Ovary (tissue), 9 donors: ENCODE results near the gene STAB1. TPM values are rescaled to one million over a fixed set of nuclear protein-coding genes. Genes with fewer than 3 reads are reported as not detected.

ENCODE experiments used
- DNase-seq, 5 donors: peaks; one replicate each; pipeline ENCODE4 v3.0.0-alpha.2; 2019 to 2020
- H3K27ac ChIP-seq, 2 donors: fragments of 200-600 bp; one replicate each; pipeline versions ENCODE4 v1.5.1 to v1.8.0; 2019 to 2022
- H3K27me3 ChIP-seq: fragments of 200-600 bp; one replicate; pipeline ENCODE4 v1.8.0; 2022
- H3K36me3 ChIP-seq: fragments of 200-600 bp; sonication (generic); one replicate; pipeline ENCODE4 v1.5.1; 2019
- H3K4me1 ChIP-seq: one replicate; pipeline ENCODE4 v1.8.1; 2013; ENCODE audit warnings: mild to moderate bottlenecking, moderate library complexity; ENCODE audit not compliant: insufficient read depth
- H3K4me3 ChIP-seq: fragments of 200-600 bp; sonication (generic); one replicate; pipeline ENCODE4 v1.5.1; 2017
- H3K9me3 ChIP-seq, 2 donors: fragments of 200-600 bp in 1 of 2; sonication (generic) in 1 of 2; one replicate each; pipeline versions ENCODE4 v1.5.1 to v1.8.1; 2013 to 2019; ENCODE audit warnings: mild to moderate bottlenecking in 1 of 2, moderate library complexity in 1 of 2
- CTCF ChIP-seq, 3 donors: fragments of 450-650 bp in 2 of 3; fragments of 200-600 bp in 1 of 3; IDR thresholded peaks; one replicate each; pipeline versions ENCODE4 v1.5.1 to v1.8.0; 2016 to 2022; ENCODE audit warnings: antibody characterized with exemption in 3 of 3, mild to moderate bottlenecking in 1 of 3
- EP300 ChIP-seq: sonication (generic); formaldehyde crosslinking; IDR thresholded peaks from one replicate; pipeline ENCODE4 v1.6.1; 2017; ENCODE audit warnings: antibody characterized with exemption
- POLR2A ChIP-seq: fragments of 450-650 bp; IDR thresholded peaks from one replicate; pipeline ENCODE4 v1.6.1; 2017; ENCODE audit warnings: antibody characterized with exemption, mild to moderate bottlenecking, moderate library complexity
- WGBS, 3 donors: extraction: QIAGEN DNeasy Blood & Tissue Kit in 1 of 3; methylation state at CpG; one replicate each; pipeline versions ENCODE4 v1.1.5 to v1.1.7; 2013 to 2017; 5-methylcytosine and 5-hydroxymethylcytosine counted together
- intact Hi-C, 4 donors: fragments of 100-400 bp; cut with DNase I; formaldehyde crosslinking; loops; one replicate each; pipeline versions ENCODE4 v1.11.0 to v1.15.1; 2022 to 2023
- polyA plus RNA-seq, 2 donors: library from polyadenylated mRNA; stranded (reverse); fragments of 200-250 nt in 1 of 2; fragments of 350-450 nt in 1 of 2; fragmentation: Illumina TruSeq in 1 of 2; extraction: RNeasy Lipid Tissue Mini Kit (QIAGEN cat#74804) in 1 of 2; gene quantifications; one replicate each; pipeline ENCODE4 v1.2.3, GENCODE V29; 2013 to 2014
- total RNA-seq, 7 donors: library from RNA; depleted of rRNA in 2 of 7; stranded (reverse); fragments of >200 nt in 2 of 7; fragmentation: NEBNext Ultra II Directional in 3 of 7; extraction: Animal tissue kit (Norgen Biotek cat#: 25700) in 3 of 7; gene quantifications; one replicate each; pipeline versions ENCODE4 v1.1.0 to v1.2.4, GENCODE V29; 2016 to 2023
- donor health status: DM: no; HTN: no; CAD: no; lungs with moderate emphysema.
- donor health status: DM: no; HTN: no; CAD: no.
- donor health status: Bipolar disorder and iron deficiency.
- donor health status: DM: yes; HTN: yes; CAD: no.
- donor health status: DM: no; HTN: no; CAD: no.
- donor health status: DM: yes; HTN: yes; CAD: no.

Gene STAB1
- total and polyA plus RNA-seq, 9 donors: 21.4 to 114 (median 47.5) TPM

DNA sequence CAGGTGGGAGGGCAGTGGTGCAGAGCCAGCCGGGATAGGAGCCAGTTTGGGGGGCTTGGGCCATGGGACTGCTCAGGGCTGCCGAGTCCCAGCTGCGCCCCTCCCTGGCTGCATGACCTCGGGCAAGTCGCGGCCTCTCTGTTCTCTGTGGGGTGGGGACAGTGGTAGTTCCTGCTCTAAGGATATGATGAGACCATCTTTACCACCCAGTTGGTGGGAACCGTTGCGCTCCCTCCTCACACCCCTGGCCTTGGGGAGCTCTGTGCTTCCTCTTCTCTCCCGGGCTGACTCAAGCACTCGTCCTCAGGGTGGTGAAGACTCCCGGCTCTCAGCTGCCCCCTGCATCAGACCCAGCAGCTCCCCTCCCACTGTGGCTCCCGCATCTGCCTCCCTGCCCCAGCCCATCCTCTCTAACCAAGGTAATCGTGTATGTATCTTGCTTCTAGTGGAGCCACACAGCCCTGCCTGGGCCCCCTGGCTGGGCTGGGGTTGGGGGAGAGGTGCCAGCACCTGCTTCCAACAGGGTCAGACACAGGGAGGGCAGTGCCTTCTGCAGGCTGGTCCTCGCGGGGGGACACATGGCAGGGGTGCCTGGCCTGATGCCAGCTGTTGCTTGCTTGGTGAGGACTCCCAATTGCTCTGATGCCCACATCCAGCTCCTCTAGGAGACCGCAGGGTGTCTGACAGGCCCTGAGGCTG is 15.1 kb upstream of the STAB1 start:
- WGBS, 3 donors: 69 to 82% (median 80%) methylated on average over 15 to 16 of the region's 16 CpGs
- no peak for TF ChIP-seq EP300
- TF ChIP-seq POLR2A: no peak
- TF ChIP-seq CTCF (IDR thresholded peaks at IDR 0.05): no peak

GRCh38 chr3:52480768-52481715 is 14.1 kb upstream of the STAB1 start:
- intact Hi-C loops: no loop called here
- Histone ChIP-seq H3K4me3 (no peak overlapping the region), H3K36me3 (no peaks in the 10 kb centered on the region), H3K4me1 (peaks cover 31% of the 10 kb centered on the region), H3K27ac (peak overlapping the region in 1 of 2 donors; percentile 52), H3K27me3 (no peaks in the 10 kb centered on the region), H3K9me3 (no peaks in the 10 kb centered on the region)
- TF ChIP-seq CTCF (IDR thresholded peaks at IDR 0.05) (no peak), EP300 (no peak), POLR2A (no peak)
- 29 to 52% (median 31%) methylated on average over 27 of the region's 27 CpGs for WGBS, 3 donors
- peak in 3 of 5 donors; percentile 68 to 74 (median 68) for DNase-seq

More for the DNA sequence above, 15.1 kb upstream of the STAB1 start:
- DNase-seq: no peak
- Histone ChIP-seq H3K36me3 (no peaks in the 10 kb centered on the region), H3K27ac (peak overlapping the region in 1 of 2 donors; percentile 52), H3K4me3 (no peak overlapping the region), H3K27me3 (no peaks in the 10 kb centered on the region), H3K9me3 (no peaks in the 10 kb centered on the region), H3K4me1 (peaks cover 24% of the 10 kb centered on the region)
- intact Hi-C loops: no loop called here

GRCh38 chr3:52481819-52482521 is 13.2 kb upstream of the STAB1 start:
- peak in 1 of 5 donors; percentile 65 for DNase-seq
- H3K27ac ChIP-seq: no peak overlapping the region
- no peaks in the 10 kb centered on the region for H3K9me3 ChIP-seq
- no peak overlapping the region for H3K4me3 ChIP-seq
- 85 to 87% (median 85%) methylated on average over 23 of the region's 23 CpGs for WGBS, 3 donors
- intact Hi-C loops: no loop called here
- peak in 1 of 3 donors; percentile 14 for TF ChIP-seq CTCF (IDR thresholded peaks at IDR 0.05)
- no peak for TF ChIP-seq EP300
- peaks cover 31% of the 10 kb centered on the region for H3K4me1 ChIP-seq
- no peaks in the 10 kb centered on the region for H3K27me3 ChIP-seq
- no peaks in the 10 kb centered on the region for H3K36me3 ChIP-seq

- Histone ChIP-seq H3K4me3 (no peak overlapping the region), H3K36me3 (no peaks in the 10 kb centered on the region), H3K27ac (no peak overlapping the region), H3K27me3 (no peaks in the 10 kb centered on the region), H3K4me1 (peaks cover 31% of the 10 kb centered on the region), H3K9me3 (no peaks in the 10 kb centered on the region)
- DNase-seq: no peak
- TF ChIP-seq POLR2A (no peak), CTCF (IDR thresholded peaks at IDR 0.05) (no peak), EP300 (no peak)
- WGBS, 3 donors: 87 to 90% (median 88%) methylated on average over 12 to 14 of the region's 14 CpGs
- intact Hi-C loops: no loop called here
Measured at GRCh38 chr3:52483081-52483480, 12.1 kb upstream of the STAB1 start.
